ENCODE measurements around the gene TRIO. TPM values are rescaled to one million over a fixed set of nuclear protein-coding genes. Genes with fewer than 3 reads are reported as not detected.

TRIO gene
- total and polyA plus RNA-seq, 2 donors (not counting 3 experiments of a cell fraction or from before 2014, with no cell fraction given): 82.9 to 248 TPM

GRCh38 chr5:14211818-14212803, 69.0 kb downstream of the TRIO start:
- peaks cover 100% of the 10 kb centered on the region for H3K79me2 ChIP-seq (ENCODE audit: control insufficient read depth, insufficient read depth, low read length)
- BruUV-seq (replicated peaks): no TSS peak
- POLR2A ChIA-PET: no interaction called here
- dilution Hi-C loops (cut with MboI; ENCODE audit: extremely low pct_ligation_motif_present, low sequenced_read_pairs) (no loop called here), intact Hi-C loops (cut with micrococcal nuclease) (no loop called here)
- FAIRE-seq (no peak), DNase-seq (ENCODE audit: low read depth, low spot score) (no peak)
- TF ChIP-seq POLR2AphosphoS5 (IDR thresholded peaks at IDR 0.05; ENCODE audit: insufficient read depth, low read depth, low read length) (no peak), EZH2 (IDR thresholded peaks at IDR 0.05; ENCODE audit: borderline replicate concordance, low read depth, low read length, severe bottlenecking) (no peak), JUN (IDR thresholded peaks at IDR 0.05; ENCODE audit: borderline replicate concordance, insufficient read depth, insufficient read length, low read depth) (no peak), CTCF (IDR thresholded peaks at IDR 0.05; ENCODE audit: extremely low read depth in 1 of 2, insufficient read depth in 1 of 2, low read depth in 1 of 2, low read length in 2 of 2) (no peak), FOS (IDR thresholded peaks at IDR 0.05; ENCODE audit: borderline replicate concordance, insufficient read depth, low read length) (no peak), MYC (IDR thresholded peaks at IDR 0.05; ENCODE audit: low read depth, low read length) (no peak)
- H3K4me3 ChIP-seq (replicated peaks in 1 of 3; ENCODE audit: insufficient read depth in 1 of 3, low read depth in 1 of 3, low read length in 3 of 3): no peak overlapping the region
- H2AFZ ChIP-seq (ENCODE audit: low read depth, low read length): no peak overlapping the region
- no peak overlapping the region for H3K9ac ChIP-seq (replicated peaks; ENCODE audit: extremely low read depth, insufficient read depth, low read length)
- H4K20me1 ChIP-seq (replicated peaks; ENCODE audit: control insufficient read depth, extremely low read depth, insufficient read depth, low read length): peaks cover 15% of the 10 kb centered on the region
- no peaks in the 10 kb centered on the region for H3K9me1 ChIP-seq (replicated peaks; ENCODE audit: control insufficient read depth, extremely low read depth, insufficient read depth, low read length)
- no peak overlapping the region for H3K27ac ChIP-seq (ENCODE audit: insufficient read depth, low read depth, low read length)
- CTCF ChIA-PET: interaction anchor here (0.7 to 1.6 kb wide), 5 partner anchors 9 to 103 kb away, joined by 3 to 4 read pairs (median 3); no protein-coding TSS in a partner anchor
- H3K27me3 ChIP-seq (ENCODE audit: control insufficient read depth in 2 of 2, insufficient read depth in 2 of 2, low read length in 2 of 2): no peaks in the 10 kb centered on the region
- peaks cover 33% of the 10 kb centered on the region for H3K4me1 ChIP-seq (ENCODE audit: control insufficient read depth, extremely low read depth, insufficient read depth, low read length)
- no peaks in the 10 kb centered on the region for H3K36me3 ChIP-seq (ENCODE audit: control insufficient read depth in 2 of 2, extremely low read depth in 1 of 2, insufficient read depth in 2 of 2, low read length in 2 of 2)
- H3K4me2 ChIP-seq (ENCODE audit: insufficient read depth, low read length): no peak overlapping the region
- H3K9me3 ChIP-seq (replicated peaks; ENCODE audit: control insufficient read depth, insufficient read depth, low read length): no peaks in the 10 kb centered on the region
